Ramos (cell line): ENCODE data around the gene GRID2.

Experiments
- in situ Hi-C: fragments of 300-500 bp; cut with MboI; formaldehyde crosslinking; loops from one replicate; pipeline ENCODE4 v1.14.3; 2022; ENCODE audit warnings: low sequenced_read_pairs; ENCODE audit not compliant: unreplicated experiment

Gene GRID2

GRCh38 chr4:92516450-92516849 is 212.7 kb downstream of the GRID2 start:
- in situ Hi-C loops = no loop called here

GRCh38 chr4:92519727-92520126 is 216.0 kb downstream of the GRID2 start:
- in situ Hi-C loops = no loop called here

GRCh38 chr4:92520563-92520962 is 216.8 kb downstream of the GRID2 start:
- in situ Hi-C loops = no loop called here

GRCh38 chr4:92521941-92522340 is 218.2 kb downstream of the GRID2 start:
- in situ Hi-C loops = no loop called here

- in situ Hi-C loops = no loop called here
Measured at GRCh38 chr4:92522356-92522755, 218.6 kb downstream of the GRID2 start.

- in situ Hi-C loops = no loop called here
Measured at GRCh38 chr4:92524131-92524530, 220.4 kb downstream of the GRID2 start.

- in situ Hi-C loops = no loop called here
Measured at GRCh38 chr4:92528541-92528940, 224.8 kb downstream of the GRID2 start.

GRCh38 chr4:92529510-92529909 is 225.7 kb downstream of the GRID2 start:
- in situ Hi-C loops = no loop called here

- in situ Hi-C loops = no loop called here
Measured at GRCh38 chr4:92535599-92535998, 231.8 kb downstream of the GRID2 start.

GRCh38 chr4:92551616-92552015 is 247.8 kb downstream of the GRID2 start:
- in situ Hi-C loops = no loop called here

GRCh38 chr4:92566269-92566668 is 262.5 kb downstream of the GRID2 start:
- in situ Hi-C loops = no loop called here

- in situ Hi-C loops = no loop called here
Measured at GRCh38 chr4:92580816-92581215, 277.1 kb downstream of the GRID2 start.

GRCh38 chr4:92599044-92599443 is 295.3 kb downstream of the GRID2 start:
- in situ Hi-C loops = no loop called here

GRCh38 chr4:92600638-92601037 is 296.9 kb downstream of the GRID2 start:
- in situ Hi-C loops = no loop called here

GRCh38 chr4:92606227-92606626 is 302.5 kb downstream of the GRID2 start:
- in situ Hi-C loops = no loop called here

- in situ Hi-C loops = no loop called here
Measured at GRCh38 chr4:92615049-92615448, 311.3 kb downstream of the GRID2 start.

GRCh38 chr4:92618968-92619367 is 315.2 kb downstream of the GRID2 start:
- in situ Hi-C loops = no loop called here

GRCh38 chr4:92629302-92629701 is 325.5 kb downstream of the GRID2 start:
- in situ Hi-C loops = no loop called here

- in situ Hi-C loops = no loop called here
Measured at GRCh38 chr4:92634882-92635281, 331.1 kb downstream of the GRID2 start.

GRCh38 chr4:92636038-92636806 is 332.5 kb downstream of the GRID2 start:
- in situ Hi-C loops = no loop called here

GRCh38 chr4:92641409-92641808 is 337.6 kb downstream of the GRID2 start:
- in situ Hi-C loops = no loop called here

- in situ Hi-C loops = no loop called here
Measured at GRCh38 chr4:92646826-92647225, 343.1 kb downstream of the GRID2 start.
